NAMALWA (cell line): Measurements from ENCODE around the gene KLRF2.

Experiments
- DNase-seq: peaks from one replicate; pipeline ENCODE4 v3.0.0-alpha.2; 2015; ENCODE audit warnings: low spot score

The KLRF2 gene

GRCh38 chr12:9888665-9889273 is 7.5 kb downstream of the KLRF2 start:
- no peak for DNase-seq

DNA sequence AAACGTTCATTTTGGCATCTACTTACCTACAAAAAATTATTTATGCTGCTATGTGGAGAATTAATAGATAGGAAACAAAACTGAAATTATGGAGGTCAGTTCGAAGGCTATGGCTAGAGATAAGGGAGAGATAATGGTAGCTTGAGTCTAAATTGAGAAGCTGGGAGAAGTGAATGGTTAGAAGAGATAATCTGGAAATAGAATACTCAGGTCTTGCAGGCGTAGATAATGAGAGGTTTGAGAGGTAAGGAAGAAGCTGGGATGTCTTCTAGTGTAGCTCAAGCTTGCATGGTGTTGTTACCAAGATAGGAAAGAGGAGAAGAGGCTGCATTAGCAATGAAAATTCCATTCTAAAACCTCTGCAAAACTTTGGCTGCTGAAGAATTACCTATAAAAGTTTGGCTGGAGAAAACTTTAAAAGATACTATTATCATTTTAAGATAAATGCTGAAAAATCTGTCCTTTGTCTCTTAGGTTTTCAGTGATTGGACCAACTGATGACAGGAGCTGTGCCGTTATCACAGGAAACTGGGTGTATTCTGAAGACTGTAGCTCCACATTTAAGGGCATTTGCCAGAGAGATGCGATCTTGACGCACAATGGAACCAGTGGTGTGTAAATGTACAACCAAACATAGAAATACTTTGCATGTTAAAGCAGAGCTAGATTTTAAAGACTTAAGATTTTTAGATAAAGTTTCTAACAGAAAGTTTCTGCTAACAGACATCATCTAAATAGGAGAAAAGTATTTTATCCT is 14.1 kb downstream of the KLRF2 start:
- DNase-seq, result no peak

DNA sequence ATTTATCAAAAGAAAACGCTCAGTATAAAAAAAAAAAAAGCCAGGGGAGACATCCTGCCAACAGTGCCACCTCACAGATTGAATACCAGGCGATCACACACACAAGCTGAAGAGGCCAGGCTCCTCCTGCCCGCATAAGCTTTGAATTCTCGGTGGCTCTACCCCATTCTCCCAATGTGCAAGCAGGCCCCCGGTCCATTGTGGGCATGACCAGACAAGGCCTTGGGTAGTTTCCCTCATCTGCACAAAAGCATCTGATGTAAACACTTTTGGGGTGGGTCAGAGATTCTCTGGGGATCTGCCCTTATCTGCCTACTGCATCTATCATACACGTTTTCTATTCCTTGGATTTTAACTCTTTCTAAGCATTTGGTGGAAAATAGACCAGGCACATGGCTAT is 16.2 kb downstream of the KLRF2 start:
- no peak for DNase-seq

DNA sequence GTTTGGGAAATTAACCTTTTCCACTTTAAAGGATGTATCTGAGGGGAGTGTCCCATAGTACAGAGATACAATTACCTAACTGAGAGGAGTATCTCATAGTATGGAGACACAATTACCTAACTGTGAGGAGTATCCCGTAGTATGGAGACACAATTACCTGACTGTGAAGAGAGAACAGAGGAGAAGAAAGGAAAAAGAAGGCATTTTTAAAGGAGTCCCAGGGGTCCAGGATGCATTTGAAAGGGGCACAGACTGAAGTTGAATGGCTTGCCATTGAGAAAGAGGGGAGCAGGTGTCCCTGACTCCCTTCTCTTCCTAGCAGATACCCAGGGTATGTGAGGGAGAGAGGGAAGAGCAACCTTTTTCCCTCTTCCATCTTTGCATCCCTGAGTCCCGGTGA is 17.9 kb downstream of the KLRF2 start:
- DNase-seq, result no peak

DNA sequence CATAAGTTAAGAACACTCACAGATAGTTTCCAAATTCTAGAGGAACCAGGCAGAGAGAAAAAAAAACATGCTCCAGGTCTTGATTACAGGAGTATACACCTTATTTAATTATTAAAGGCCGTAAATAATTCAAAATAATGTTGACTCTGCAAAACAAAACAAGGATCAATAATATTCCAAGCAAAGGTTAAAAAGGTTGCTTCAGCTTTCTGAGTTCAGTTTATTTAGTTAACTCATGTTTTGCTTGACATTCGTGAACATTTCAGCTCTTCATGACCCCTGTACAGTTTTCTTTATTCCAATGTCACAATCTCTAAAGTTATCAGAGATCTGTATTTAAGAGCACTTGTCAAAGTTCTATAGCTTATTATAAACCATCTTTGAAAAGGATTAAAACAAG is 19.6 kb downstream of the KLRF2 start:
- DNase-seq, result no peak

DNA sequence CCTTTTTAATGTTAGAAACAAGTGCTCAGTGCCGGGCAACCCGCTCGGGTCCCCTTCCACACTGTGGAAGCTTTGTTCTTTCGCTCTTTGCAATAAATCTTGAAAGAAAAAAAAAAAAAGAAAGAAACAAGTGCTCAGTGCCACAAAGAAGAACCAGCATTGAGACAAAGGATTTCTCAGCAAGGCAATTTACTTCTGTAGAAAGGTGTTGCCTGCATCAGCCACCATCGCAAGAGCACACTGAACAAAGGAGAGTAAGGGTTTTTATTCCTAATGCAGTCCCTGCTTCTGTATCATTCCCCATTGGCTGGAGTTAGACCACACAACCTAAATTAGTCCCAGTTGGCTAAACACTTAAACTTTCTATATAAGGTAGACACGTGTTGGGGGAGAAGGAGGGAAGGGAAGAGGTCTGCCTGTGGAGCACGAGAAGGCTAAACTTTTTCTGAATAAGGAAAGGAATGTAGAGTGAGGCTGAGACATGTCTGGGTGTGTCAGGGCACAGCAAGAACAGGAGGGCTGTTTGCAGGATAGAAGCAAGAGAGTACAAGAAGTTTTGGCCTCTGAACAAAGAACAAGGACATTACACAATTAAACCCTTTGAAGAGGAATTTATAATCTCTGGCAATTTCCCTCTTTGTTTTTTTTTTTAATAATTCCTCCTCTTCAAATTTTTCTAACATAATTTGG is 21.4 kb downstream of the KLRF2 start:
- DNase-seq, result no peak

- DNase-seq, result no peak
Measured at GRCh38 chr12:9906873-9907272, 25.6 kb downstream of the KLRF2 start.

GRCh38 chr12:9907769-9908168 is 26.5 kb downstream of the KLRF2 start:
- DNase-seq, result no peak

- no peak for DNase-seq
Measured at GRCh38 chr12:9908350-9908749, 27.1 kb downstream of the KLRF2 start.

DNA sequence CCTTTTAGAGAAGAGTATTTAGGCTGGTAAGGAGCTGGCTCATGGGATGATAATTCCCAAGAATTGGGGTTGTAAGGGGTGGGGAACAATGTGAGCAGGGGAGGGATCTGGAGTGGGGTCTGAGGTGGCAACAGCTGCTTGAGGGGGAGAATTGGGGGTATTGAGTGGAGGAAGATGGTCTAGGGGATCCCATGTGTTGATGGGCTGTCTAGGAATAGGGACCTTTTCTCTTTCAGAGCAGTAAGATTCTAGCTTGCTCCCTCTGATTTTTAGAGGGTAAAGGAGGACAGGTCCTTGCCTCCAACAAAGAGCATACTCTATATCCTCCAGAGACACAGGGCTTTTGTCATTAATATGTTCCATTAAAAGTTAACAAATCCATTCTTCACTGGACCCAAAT is 28.4 kb downstream of the KLRF2 start:
- DNase-seq, result no peak

DNA sequence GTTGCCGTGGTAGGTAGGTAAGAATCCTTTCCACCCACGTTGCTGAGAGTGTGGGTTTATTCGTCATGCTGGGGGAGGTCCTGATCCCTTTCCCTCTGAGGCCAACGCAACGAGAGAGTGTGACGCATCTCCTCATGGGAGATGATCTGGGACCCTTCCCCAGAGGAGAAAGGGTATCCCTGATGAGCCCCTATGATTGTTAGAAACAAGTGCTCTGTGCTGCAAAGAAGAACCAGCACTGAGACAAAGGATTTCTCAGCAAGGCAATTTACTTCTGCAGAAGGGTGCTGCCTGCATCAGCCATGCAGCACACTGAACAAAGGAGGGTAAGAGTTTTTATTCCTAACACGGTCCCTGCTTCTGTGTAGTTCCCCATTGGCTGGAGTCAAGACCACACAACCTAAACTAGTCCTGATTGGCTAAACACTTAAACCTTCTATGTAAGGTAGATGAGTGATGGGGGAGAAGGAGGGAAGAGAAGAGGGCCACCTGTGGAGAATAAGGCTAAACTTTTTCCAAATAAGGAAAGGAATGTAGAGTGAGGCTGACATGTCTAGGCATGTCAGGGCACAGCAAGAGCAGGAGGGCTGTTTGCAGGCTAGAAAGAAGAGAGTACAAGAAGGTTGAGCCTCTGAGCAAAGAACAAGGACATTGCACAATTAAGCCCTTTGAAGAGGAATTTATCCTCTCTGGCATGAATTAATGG is 29.6 kb downstream of the KLRF2 start:
- DNase-seq, result no peak

GRCh38 chr12:9911708-9912107 is 30.4 kb downstream of the KLRF2 start:
- no peak for DNase-seq

- DNase-seq, result no peak
Measured at GRCh38 chr12:9919443-9919842, 38.2 kb downstream of the KLRF2 start.

DNA sequence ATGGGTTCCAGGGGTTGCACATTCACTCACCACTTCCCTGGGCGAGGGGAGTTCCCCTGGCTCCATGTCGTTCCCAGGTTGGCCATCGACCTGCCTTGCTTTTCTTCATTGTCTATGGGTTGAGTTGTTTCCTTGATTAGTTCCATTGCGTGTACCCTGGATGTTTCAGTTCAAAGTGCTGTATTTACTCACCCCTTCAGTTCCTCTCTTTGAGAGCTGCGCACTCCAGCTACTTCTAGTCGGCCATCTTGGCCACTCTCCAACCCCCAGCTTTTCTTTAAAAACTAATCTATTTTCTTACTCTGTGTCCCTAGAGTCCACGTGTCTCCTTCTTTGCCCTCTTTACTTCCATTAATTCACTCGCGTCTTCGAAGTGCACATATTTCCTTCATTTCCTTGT is 39.2 kb downstream of the KLRF2 start:
- DNase-seq, result no peak

- DNase-seq, result no peak
Measured at GRCh38 chr12:9922429-9922828, 41.1 kb downstream of the KLRF2 start.

GRCh38 chr12:9925705-9926393 is 44.6 kb downstream of the KLRF2 start:
- peak; percentile 68 for DNase-seq

GRCh38 chr12:9926876-9927275 is 45.6 kb downstream of the KLRF2 start:
- no peak for DNase-seq

DNA sequence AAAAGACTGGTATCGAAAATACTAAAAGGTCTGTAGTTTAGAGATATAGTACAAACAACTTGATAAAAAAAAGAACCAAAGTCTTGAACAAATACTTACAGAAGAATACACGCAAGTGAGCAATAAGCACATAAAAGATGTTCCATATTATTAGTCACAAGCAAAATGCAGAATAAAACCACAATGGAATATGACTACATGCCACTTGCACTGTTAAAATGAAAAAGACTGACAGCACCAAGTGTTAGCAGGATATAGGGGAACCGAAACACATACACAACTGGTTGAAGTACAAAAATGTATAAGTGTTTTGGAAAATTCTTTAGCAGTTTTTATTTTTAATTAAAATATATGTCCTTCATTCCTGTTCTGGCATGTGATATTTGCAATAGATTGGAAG is 47.3 kb downstream of the KLRF2 start:
- DNase-seq, result peak; percentile 28

GRCh38 chr12:9931245-9931644 is 50.0 kb downstream of the KLRF2 start:
- DNase-seq, result no peak

- DNase-seq, result no peak
Measured at GRCh38 chr12:9932270-9932669, 51.0 kb downstream of the KLRF2 start, which contains the start of gene CLEC2A. TSS of gene CLEC2A (minus strand) at chr12:9932370. CDS start at chr12:9932329, 41 bp downstream.

- DNase-seq, result no peak
Measured at GRCh38 chr12:9933958-9934357, 52.7 kb downstream of the KLRF2 start.

- DNase-seq, result no peak
Measured at GRCh38 chr12:9935026-9935425, 53.7 kb downstream of the KLRF2 start.
